Muscle layer of duodenum (tissue), 2 donors: ENCODE data around the gene AGBL3.

Experiments used
- H3K27ac ChIP-seq: one replicate; pipeline ENCODE4 v1.7.0; 2013; ENCODE audit warnings: mild to moderate bottlenecking, low read length
- H3K27me3 ChIP-seq: one replicate; pipeline ENCODE4 v1.7.0; 2013; ENCODE audit warnings: low read depth, mild to moderate bottlenecking, control low read depth, low read length
- H3K36me3 ChIP-seq, 2 donors: one replicate each; pipeline ENCODE4 v1.7.0; 2013; ENCODE audit warnings: low read length in 2 of 2, control low read depth in 1 of 2, mild to moderate bottlenecking in 1 of 2; ENCODE audit not compliant: insufficient read depth in 2 of 2, control insufficient read depth in 1 of 2
- H3K4me1 ChIP-seq, 2 donors: one replicate each; pipeline ENCODE4 v1.7.0; 2013; ENCODE audit warnings: low read length in 2 of 2, mild to moderate bottlenecking in 2 of 2, control low read depth in 1 of 2, moderate library complexity in 1 of 2; ENCODE audit not compliant: insufficient read depth in 2 of 2, control insufficient read depth in 1 of 2
- H3K4me3 ChIP-seq, 2 donors: one replicate each; pipeline ENCODE4 v1.7.0; 2013; ENCODE audit warnings: low read length in 2 of 2, low read depth in 1 of 2, mild to moderate bottlenecking in 1 of 2
- H3K9me3 ChIP-seq, 2 donors: one replicate each; pipeline ENCODE4 v1.7.0; 2013; ENCODE audit warnings: low read length in 2 of 2, control low read depth in 1 of 2, mild to moderate bottlenecking in 1 of 2; ENCODE audit not compliant: control insufficient read depth in 1 of 2
- donor health status: healthy.

AGBL3 gene

GRCh38 chr7:134946260-134946659, 40.0 kb upstream of the AGBL3 start:
- Histone ChIP-seq H3K4me3 (no peak overlapping the region), H3K27me3 (no peaks in the 10 kb centered on the region), H3K36me3 (peaks cover 36 to 60% of the 10 kb centered on the region in 2 donors), H3K27ac (no peak overlapping the region), H3K9me3 (no peaks in the 10 kb centered on the region), H3K4me1 (peaks cover 0 to 4% of the 10 kb centered on the region in 2 donors)

GRCh38 chr7:134947329-134947728, 39.0 kb upstream of the AGBL3 start:
- H3K4me3 ChIP-seq, result no peak overlapping the region
- H3K4me1 ChIP-seq, result peaks cover 0 to under 1% of the 10 kb centered on the region in 2 donors
- H3K27ac ChIP-seq, result no peak overlapping the region
- no peaks in the 10 kb centered on the region for H3K9me3 ChIP-seq
- no peaks in the 10 kb centered on the region for H3K27me3 ChIP-seq
- H3K36me3 ChIP-seq, result peaks cover 29 to 59% of the 10 kb centered on the region in 2 donors

GRCh38 chr7:134947831-134948230, 38.5 kb upstream of the AGBL3 start:
- H3K27me3 ChIP-seq, result no peaks in the 10 kb centered on the region
- H3K4me3 ChIP-seq, result no peak overlapping the region
- H3K36me3 ChIP-seq, result peaks cover 28 to 64% of the 10 kb centered on the region in 2 donors
- no peak overlapping the region for H3K27ac ChIP-seq
- H3K9me3 ChIP-seq, result no peaks in the 10 kb centered on the region
- no peaks in the 10 kb centered on the region for H3K4me1 ChIP-seq

- Histone ChIP-seq H3K4me1 (no peaks in the 10 kb centered on the region), H3K27me3 (no peaks in the 10 kb centered on the region), H3K36me3 (peaks cover 28 to 68% of the 10 kb centered on the region in 2 donors), H3K27ac (no peak overlapping the region), H3K9me3 (no peaks in the 10 kb centered on the region), H3K4me3 (no peak overlapping the region)
Measured at GRCh38 chr7:134948246-134948645, 38.1 kb upstream of the AGBL3 start.

GRCh38 chr7:134948736-134949135, 37.6 kb upstream of the AGBL3 start:
- H3K36me3 ChIP-seq, result peaks cover 29 to 73% of the 10 kb centered on the region in 2 donors
- H3K4me3 ChIP-seq, result no peak overlapping the region
- no peaks in the 10 kb centered on the region for H3K27me3 ChIP-seq
- H3K9me3 ChIP-seq, result no peaks in the 10 kb centered on the region
- no peaks in the 10 kb centered on the region for H3K4me1 ChIP-seq
- no peak overlapping the region for H3K27ac ChIP-seq

GRCh38 chr7:134949171-134949570, 37.1 kb upstream of the AGBL3 start:
- Histone ChIP-seq H3K9me3 (no peaks in the 10 kb centered on the region), H3K27me3 (no peaks in the 10 kb centered on the region), H3K27ac (no peak overlapping the region), H3K36me3 (peaks cover 32 to 73% of the 10 kb centered on the region in 2 donors), H3K4me1 (no peaks in the 10 kb centered on the region), H3K4me3 (no peak overlapping the region)

- Histone ChIP-seq H3K27ac (no peak overlapping the region), H3K4me3 (no peak overlapping the region), H3K9me3 (no peaks in the 10 kb centered on the region), H3K27me3 (no peaks in the 10 kb centered on the region), H3K36me3 (peaks cover 34 to 82% of the 10 kb centered on the region in 2 donors), H3K4me1 (peaks cover 0 to 7% of the 10 kb centered on the region in 2 donors)
Measured at GRCh38 chr7:134954197-134955082, 31.9 kb upstream of the AGBL3 start.

GRCh38 chr7:134957005-134957404, 29.3 kb upstream of the AGBL3 start:
- Histone ChIP-seq H3K4me3 (no peak overlapping the region), H3K27me3 (no peaks in the 10 kb centered on the region), H3K9me3 (no peaks in the 10 kb centered on the region), H3K36me3 (peaks cover 32 to 80% of the 10 kb centered on the region in 2 donors), H3K27ac (no peak overlapping the region), H3K4me1 (peaks cover 0 to 16% of the 10 kb centered on the region in 2 donors)

- Histone ChIP-seq H3K4me3 (no peak overlapping the region), H3K27ac (no peak overlapping the region), H3K27me3 (no peaks in the 10 kb centered on the region), H3K36me3 (peaks cover 29 to 67% of the 10 kb centered on the region in 2 donors), H3K9me3 (no peaks in the 10 kb centered on the region), H3K4me1 (peaks cover 0 to 27% of the 10 kb centered on the region in 2 donors)
Measured at GRCh38 chr7:134959810-134960209, 26.5 kb upstream of the AGBL3 start.

GRCh38 chr7:134962270-134962780, 24.0 kb upstream of the AGBL3 start:
- peaks cover 38 to 70% of the 10 kb centered on the region in 2 donors for H3K36me3 ChIP-seq
- no peak overlapping the region for H3K27ac ChIP-seq
- H3K4me1 ChIP-seq, result peaks cover 0 to 27% of the 10 kb centered on the region in 2 donors

GRCh38 chr7:134963036-134963435, 23.3 kb upstream of the AGBL3 start:
- Histone ChIP-seq H3K4me1 (peaks cover 0 to 27% of the 10 kb centered on the region in 2 donors), H3K27me3 (no peaks in the 10 kb centered on the region), H3K9me3 (no peaks in the 10 kb centered on the region), H3K27ac (no peak overlapping the region), H3K4me3 (no peak overlapping the region), H3K36me3 (peaks cover 38 to 62% of the 10 kb centered on the region in 2 donors)

More at GRCh38 chr7:134962270-134962780, 24.0 kb upstream of the AGBL3 start:
- Histone ChIP-seq H3K4me3 (no peak overlapping the region), H3K27me3 (no peaks in the 10 kb centered on the region), H3K9me3 (no peaks in the 10 kb centered on the region)
